Panc1 (cell line): Measurements from ENCODE around the gene CCDC6. TPM values are rescaled to one million over a fixed set of nuclear protein-coding genes. Genes with fewer than 3 reads are reported as not detected.
"Not testable (repeated sequence)": the region's sequence is repeated elsewhere in the genome, so short reads cannot be mapped to it uniquely, and the experiment has no call there.

Experiments
- ATAC-seq: fragments of 200-7000 bp; cut with Tn5 transposase; 2 replicates; pipeline ENCODE4 v1.9.1; 2020; ENCODE audit warnings: mild to moderate bottlenecking, moderate library complexity
- BruUV-seq: library from RNA; stranded (reverse); fragments of 400-500 nt; replicated peaks from 2 replicates; lab custom pipeline; 2021; lab: Mats Ljungman, UMichigan
- CTCF ChIA-PET: fragments of 300-600 bp; sonication (Branson Sonifier 250); formaldehyde crosslinking; loops from one replicate; lab custom pipeline; 2022; ENCODE audit warnings: antibody characterized with exemption; lab: Charles Lee
- POLR2A ChIA-PET: fragments of 300-600 bp; sonication (Branson Sonifier 250); formaldehyde crosslinking; loops from one replicate; lab custom pipeline; 2022; ENCODE audit warnings: antibody characterized with exemption; lab: Charles Lee
- DNase-seq: peaks from one replicate; pipeline ENCODE4 v3.0.0-alpha.2; 2010; ENCODE audit warnings: low read depth, low spot score
- H3K27ac ChIP-seq: 2 replicates; pipeline ENCODE4 v1.5.1; 2011; ENCODE audit warnings: mild to moderate bottlenecking, low read length, inconsistent platforms
- H3K27me3 ChIP-seq: fragments of 200-500 bp; sonication (Bioruptor generic); 2 replicates; pipeline ENCODE4 v1.6.0; 2014; ENCODE audit warnings: low read length, inconsistent platforms; ENCODE audit not compliant: control insufficient read depth, insufficient read depth
- H3K36me3 ChIP-seq: fragments of 200-500 bp; sonication (Bioruptor generic); 2 replicates; pipeline ENCODE4 v1.5.1; 2014; ENCODE audit warnings: inconsistent platforms, mild to moderate bottlenecking, low read length, moderate library complexity; ENCODE audit not compliant: control insufficient read depth, insufficient read depth
- H3K4me1 ChIP-seq: 2 replicates; pipeline ENCODE4 v1.5.1; 2011; ENCODE audit warnings: inconsistent platforms, mild to moderate bottlenecking, low read length, moderate library complexity; ENCODE audit not compliant: control insufficient read depth, insufficient read depth
- H3K4me3 ChIP-seq, 2 experiments: 2 replicates each; pipeline ENCODE4 v1.5.1; 2011 to 2012; ENCODE audit warnings: low read depth in 2 of 2, low read length in 2 of 2, mild to moderate bottlenecking in 2 of 2, inconsistent platforms in 1 of 2, moderate library complexity in 1 of 2
- H3K9me3 ChIP-seq: fragments of 200-500 bp; sonication (Bioruptor generic); 2 replicates; pipeline ENCODE4 v1.5.1; 2014; ENCODE audit warnings: low read depth, mild to moderate bottlenecking, inconsistent platforms, low read length, moderate library complexity; ENCODE audit not compliant: control insufficient read depth, insufficient read depth
- POLR2AphosphoS5 ChIP-seq: IDR thresholded peaks from 2 replicates; pipeline ENCODE4 v1.6.1; 2012; ENCODE audit warnings: mild to moderate bottlenecking, low read depth, low read length, moderate library complexity
- SIN3A ChIP-seq: IDR thresholded peaks from 2 replicates; pipeline ENCODE4 v1.6.1; 2012; ENCODE audit warnings: low read depth, mild to moderate bottlenecking, low read length, moderate library complexity, borderline replicate concordance; ENCODE audit not compliant: insufficient read depth
- TCF7L2 ChIP-seq: IDR thresholded peaks from 2 replicates; pipeline ENCODE4 v1.6.1; 2011; ENCODE audit warnings: mild to moderate bottlenecking, low read depth, low read length, inconsistent platforms
- in situ Hi-C: cut with HindIII; loops from 2 replicates; pipeline ENCODE4 v1.10.0; 2016; ENCODE audit warnings: low sequenced_read_pairs, low pct_unique_long_range_greater_than_20kb
- intact Hi-C: fragments of 100-400 bp; cut with micrococcal nuclease; formaldehyde crosslinking; loops from one replicate; pipeline ENCODE4 v1.10.0; 2022; ENCODE audit not compliant: unreplicated experiment
- total RNA-seq: library from RNA; stranded (reverse); gene quantifications from one replicate; pipeline ENCODE4 v1.2.1, GENCODE V29; 2021; ENCODE audit not compliant: unreplicated experiment
- TF ChIP-seq, protein P1 (sequence below): fragments of 450-650 bp; IDR thresholded peaks from 2 replicates; pipeline ENCODE4 v1.5.1; 2017; ENCODE audit warnings: mild to moderate bottlenecking
- TF ChIP-seq, protein P2 (sequence below), 2 experiments: IDR thresholded peaks; 2 replicates each; pipeline ENCODE4 v1.6.1; 2011 to 2012; ENCODE audit warnings: low read depth in 2 of 2, control low read depth in 1 of 2, low read length in 1 of 2, mild to moderate bottlenecking in 1 of 2, moderate library complexity in 1 of 2; ENCODE audit not compliant: insufficient read depth in 1 of 2

Gene CCDC6
- total RNA-seq, 1 experiment from 2014 or later: 48.7 TPM

DNA sequence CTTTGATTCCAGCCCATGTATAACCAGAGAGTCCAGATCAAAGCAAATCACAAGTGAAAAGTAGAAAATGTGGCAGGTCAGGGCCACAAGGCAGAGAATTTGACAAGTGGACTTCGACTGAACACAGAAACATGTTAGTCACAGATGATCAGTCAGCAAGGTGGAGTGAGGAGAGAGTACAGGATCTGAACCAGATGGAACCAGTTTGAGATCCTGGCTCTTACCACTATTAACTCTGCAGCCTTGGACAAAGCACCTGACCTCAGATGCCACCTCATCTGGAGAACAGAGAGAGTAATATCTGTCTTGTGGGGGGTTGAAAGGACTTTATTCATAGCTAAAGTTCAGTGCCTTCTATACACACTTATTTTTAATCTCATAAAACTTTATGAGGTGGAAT lies 157.5 kb downstream of the CCDC6 start:
- H3K27ac ChIP-seq: no peak overlapping the region
- intact Hi-C loops (no loop called here), in situ Hi-C loops (no loop called here)
- DNase-seq: no peak
- POLR2A ChIA-PET: no interaction called here
- CTCF ChIA-PET: no interaction called here
- no peaks in the 10 kb centered on the region for H3K4me1 ChIP-seq
- no peaks in the 10 kb centered on the region for H3K36me3 ChIP-seq
- no peak for ATAC-seq
- no peak overlapping the region for H3K4me3 ChIP-seq
- no TSS peak for BruUV-seq
- peaks cover 4% of the 10 kb centered on the region; the same call in 1 of the 2 replicates for H3K27me3 ChIP-seq
- TF ChIP-seq, protein P1, sequence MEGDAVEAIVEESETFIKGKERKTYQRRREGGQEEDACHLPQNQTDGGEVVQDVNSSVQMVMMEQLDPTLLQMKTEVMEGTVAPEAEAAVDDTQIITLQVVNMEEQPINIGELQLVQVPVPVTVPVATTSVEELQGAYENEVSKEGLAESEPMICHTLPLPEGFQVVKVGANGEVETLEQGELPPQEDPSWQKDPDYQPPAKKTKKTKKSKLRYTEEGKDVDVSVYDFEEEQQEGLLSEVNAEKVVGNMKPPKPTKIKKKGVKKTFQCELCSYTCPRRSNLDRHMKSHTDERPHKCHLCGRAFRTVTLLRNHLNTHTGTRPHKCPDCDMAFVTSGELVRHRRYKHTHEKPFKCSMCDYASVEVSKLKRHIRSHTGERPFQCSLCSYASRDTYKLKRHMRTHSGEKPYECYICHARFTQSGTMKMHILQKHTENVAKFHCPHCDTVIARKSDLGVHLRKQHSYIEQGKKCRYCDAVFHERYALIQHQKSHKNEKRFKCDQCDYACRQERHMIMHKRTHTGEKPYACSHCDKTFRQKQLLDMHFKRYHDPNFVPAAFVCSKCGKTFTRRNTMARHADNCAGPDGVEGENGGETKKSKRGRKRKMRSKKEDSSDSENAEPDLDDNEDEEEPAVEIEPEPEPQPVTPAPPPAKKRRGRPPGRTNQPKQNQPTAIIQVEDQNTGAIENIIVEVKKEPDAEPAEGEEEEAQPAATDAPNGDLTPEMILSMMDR: no peak
- TF ChIP-seq, protein P2, sequence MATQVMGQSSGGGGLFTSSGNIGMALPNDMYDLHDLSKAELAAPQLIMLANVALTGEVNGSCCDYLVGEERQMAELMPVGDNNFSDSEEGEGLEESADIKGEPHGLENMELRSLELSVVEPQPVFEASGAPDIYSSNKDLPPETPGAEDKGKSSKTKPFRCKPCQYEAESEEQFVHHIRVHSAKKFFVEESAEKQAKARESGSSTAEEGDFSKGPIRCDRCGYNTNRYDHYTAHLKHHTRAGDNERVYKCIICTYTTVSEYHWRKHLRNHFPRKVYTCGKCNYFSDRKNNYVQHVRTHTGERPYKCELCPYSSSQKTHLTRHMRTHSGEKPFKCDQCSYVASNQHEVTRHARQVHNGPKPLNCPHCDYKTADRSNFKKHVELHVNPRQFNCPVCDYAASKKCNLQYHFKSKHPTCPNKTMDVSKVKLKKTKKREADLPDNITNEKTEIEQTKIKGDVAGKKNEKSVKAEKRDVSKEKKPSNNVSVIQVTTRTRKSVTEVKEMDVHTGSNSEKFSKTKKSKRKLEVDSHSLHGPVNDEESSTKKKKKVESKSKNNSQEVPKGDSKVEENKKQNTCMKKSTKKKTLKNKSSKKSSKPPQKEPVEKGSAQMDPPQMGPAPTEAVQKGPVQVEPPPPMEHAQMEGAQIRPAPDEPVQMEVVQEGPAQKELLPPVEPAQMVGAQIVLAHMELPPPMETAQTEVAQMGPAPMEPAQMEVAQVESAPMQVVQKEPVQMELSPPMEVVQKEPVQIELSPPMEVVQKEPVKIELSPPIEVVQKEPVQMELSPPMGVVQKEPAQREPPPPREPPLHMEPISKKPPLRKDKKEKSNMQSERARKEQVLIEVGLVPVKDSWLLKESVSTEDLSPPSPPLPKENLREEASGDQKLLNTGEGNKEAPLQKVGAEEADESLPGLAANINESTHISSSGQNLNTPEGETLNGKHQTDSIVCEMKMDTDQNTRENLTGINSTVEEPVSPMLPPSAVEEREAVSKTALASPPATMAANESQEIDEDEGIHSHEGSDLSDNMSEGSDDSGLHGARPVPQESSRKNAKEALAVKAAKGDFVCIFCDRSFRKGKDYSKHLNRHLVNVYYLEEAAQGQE (IDR thresholded peaks at IDR 0.05; ENCODE audit: insufficient read depth in 1 of 2, low read depth in 2 of 2, low read length in 1 of 2): no peak
- TF ChIP-seq POLR2AphosphoS5 (no peak), TCF7L2 (no peak), SIN3A (no peak)
- H3K9me3 ChIP-seq: no peaks in the 10 kb centered on the region

DNA sequence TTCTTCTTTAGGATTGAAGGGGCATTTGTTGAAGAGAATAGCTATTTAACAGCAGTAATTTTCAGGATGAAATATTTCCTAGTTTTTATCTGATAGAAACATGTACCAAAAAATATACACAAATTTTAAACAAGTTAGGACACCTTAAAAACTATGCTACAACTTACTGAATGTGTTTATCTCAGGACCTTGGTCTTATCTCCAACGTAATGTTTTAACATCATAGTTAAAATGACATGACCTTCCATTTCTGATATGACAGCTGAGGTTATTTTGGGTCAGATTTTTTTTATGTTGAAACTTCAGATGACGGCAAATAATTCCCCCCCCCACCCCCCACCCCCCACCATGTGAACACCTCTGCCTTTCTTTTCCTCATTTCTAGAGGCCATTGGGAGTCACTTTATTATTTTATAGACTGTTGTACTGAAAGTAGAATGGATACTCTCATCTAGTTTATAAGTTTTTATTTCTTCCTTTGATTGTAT lies 161.1 kb downstream of the CCDC6 start:
- DNase-seq (no peak), ATAC-seq (no peak)
- in situ Hi-C loops (no loop called here), intact Hi-C loops (no loop called here)
- H3K9me3 ChIP-seq: no peaks in the 10 kb centered on the region
- ChIA-PET POLR2A (interaction anchor here (0.6 kb wide), 1 partner anchor 77 kb away, joined by 3 read pairs; no protein-coding TSS in a partner anchor), CTCF (no interaction called here)
- H3K27ac ChIP-seq: no peak overlapping the region
- no peaks in the 10 kb centered on the region for H3K4me1 ChIP-seq
- BruUV-seq: no TSS peak
- TF ChIP-seq, protein P1: no peak
- TF ChIP-seq SIN3A (no peak), POLR2AphosphoS5 (no peak), TCF7L2 (no peak)
- TF ChIP-seq, protein P2 (IDR thresholded peaks at IDR 0.05; ENCODE audit: insufficient read depth in 1 of 2, low read depth in 2 of 2, low read length in 1 of 2): no peak
- H3K4me3 ChIP-seq: no peak overlapping the region
- H3K36me3 ChIP-seq: no peaks in the 10 kb centered on the region
- H3K27me3 ChIP-seq: no peaks in the 10 kb centered on the region; the same call in 1 of the 2 replicates

DNA sequence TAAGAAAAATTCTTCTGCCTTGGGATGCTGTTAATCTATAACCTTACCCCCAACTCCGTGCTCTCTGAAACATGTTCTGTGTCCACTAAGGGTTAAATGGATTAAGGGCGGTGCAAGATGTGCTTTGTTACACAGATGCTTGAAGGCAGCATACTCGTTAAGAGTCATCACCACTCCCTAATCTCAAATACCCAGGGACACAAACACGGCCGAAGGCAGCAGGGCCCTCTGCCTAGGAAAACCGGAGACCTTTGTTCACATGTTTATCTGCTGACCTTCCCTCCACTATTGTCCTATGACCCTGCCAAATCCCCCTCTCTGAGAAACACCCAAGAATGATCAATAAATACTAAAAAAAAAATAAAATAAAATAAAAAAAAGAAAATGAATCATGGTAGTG lies 161.6 kb downstream of the CCDC6 start:
- POLR2A ChIA-PET: interaction anchor here (0.6 kb wide), 1 partner anchor 77 kb away, joined by 3 read pairs; no protein-coding TSS in a partner anchor
- DNase-seq, ATAC-seq, H3K4me3 ChIP-seq, H3K9me3 ChIP-seq, BruUV-seq, H3K27me3 ChIP-seq, H3K36me3 ChIP-seq, H3K27ac ChIP-seq, intact Hi-C loops, H3K4me1 ChIP-seq, CTCF ChIA-PET, in situ Hi-C loops: not testable (repeated sequence)
